ENCODE results near the gene EOGT. TPM values are rescaled to one million over a fixed set of nuclear protein-coding genes. Genes with fewer than 3 reads are reported as not detected.

EOGT gene
- total RNA-seq, 2 donors from 2014 or later = 59.2 to 60.3 TPM

DNA sequence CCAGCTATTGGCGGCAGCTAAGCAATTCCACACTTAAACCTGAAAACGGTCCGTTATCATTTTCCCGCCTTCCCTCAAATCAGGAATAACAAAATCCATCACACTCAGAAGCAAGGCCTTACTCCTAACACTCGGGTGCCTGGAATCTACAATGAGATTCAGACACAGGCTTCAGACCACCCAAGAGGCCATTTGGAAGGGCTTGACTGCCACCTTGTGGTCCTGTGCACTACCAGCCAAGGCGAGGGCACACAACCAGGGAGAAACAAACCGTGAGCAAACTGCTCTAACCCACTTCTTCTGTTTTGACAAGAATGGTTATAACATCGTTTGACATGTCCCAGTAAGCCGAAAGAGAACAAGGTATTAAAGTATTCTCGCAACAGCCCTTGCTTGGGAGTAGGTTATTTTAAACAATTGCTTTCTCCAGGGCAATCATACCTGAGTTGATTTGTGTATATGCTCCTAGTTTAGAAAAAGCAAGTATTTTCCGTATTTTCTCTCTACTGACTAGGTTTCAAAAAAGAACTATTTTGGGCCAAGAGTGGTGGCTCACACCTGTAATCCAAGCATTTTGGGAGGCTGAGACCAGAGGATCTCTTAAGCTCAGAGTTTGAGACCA, 41.0 kb downstream of the EOGT start:
- DNase-seq (ENCODE audit: low spot score) = no peak

GRCh38 chr3:68964694-68965093, 48.8 kb downstream of the EOGT start:
- Histone ChIP-seq H3K4me1 (no peaks in the 10 kb centered on the region), H3K27me3 (no peaks in the 10 kb centered on the region), H3K27ac (no peak overlapping the region), H3K4me3 (no peak overlapping the region), H3K9me3 (no peaks in the 10 kb centered on the region), H3K36me3 (no peaks in the 10 kb centered on the region)
- TF ChIP-seq, protein P1, sequence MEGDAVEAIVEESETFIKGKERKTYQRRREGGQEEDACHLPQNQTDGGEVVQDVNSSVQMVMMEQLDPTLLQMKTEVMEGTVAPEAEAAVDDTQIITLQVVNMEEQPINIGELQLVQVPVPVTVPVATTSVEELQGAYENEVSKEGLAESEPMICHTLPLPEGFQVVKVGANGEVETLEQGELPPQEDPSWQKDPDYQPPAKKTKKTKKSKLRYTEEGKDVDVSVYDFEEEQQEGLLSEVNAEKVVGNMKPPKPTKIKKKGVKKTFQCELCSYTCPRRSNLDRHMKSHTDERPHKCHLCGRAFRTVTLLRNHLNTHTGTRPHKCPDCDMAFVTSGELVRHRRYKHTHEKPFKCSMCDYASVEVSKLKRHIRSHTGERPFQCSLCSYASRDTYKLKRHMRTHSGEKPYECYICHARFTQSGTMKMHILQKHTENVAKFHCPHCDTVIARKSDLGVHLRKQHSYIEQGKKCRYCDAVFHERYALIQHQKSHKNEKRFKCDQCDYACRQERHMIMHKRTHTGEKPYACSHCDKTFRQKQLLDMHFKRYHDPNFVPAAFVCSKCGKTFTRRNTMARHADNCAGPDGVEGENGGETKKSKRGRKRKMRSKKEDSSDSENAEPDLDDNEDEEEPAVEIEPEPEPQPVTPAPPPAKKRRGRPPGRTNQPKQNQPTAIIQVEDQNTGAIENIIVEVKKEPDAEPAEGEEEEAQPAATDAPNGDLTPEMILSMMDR (IDR thresholded peaks at IDR 0.05) = no peak
- no peak for DNase-seq (ENCODE audit: low spot score)

More for the DNA sequence above, 41.0 kb downstream of the EOGT start:
- H3K4me3 ChIP-seq = no peak overlapping the region
- peaks cover 19% of the 10 kb centered on the region for H3K36me3 ChIP-seq
- H3K9me3 ChIP-seq = no peaks in the 10 kb centered on the region
- TF ChIP-seq, protein P1 (IDR thresholded peaks at IDR 0.05) = peak in 1 of 2 donors; percentile 69
- no peak overlapping the region for H3K27ac ChIP-seq
- H3K27me3 ChIP-seq = no peaks in the 10 kb centered on the region
- no peaks in the 10 kb centered on the region for H3K4me1 ChIP-seq

- TF ChIP-seq, protein P1 (IDR thresholded peaks at IDR 0.05) = no peak
- Histone ChIP-seq H3K27ac (no peak overlapping the region), H3K4me3 (no peak overlapping the region), H3K9me3 (no peaks in the 10 kb centered on the region), H3K27me3 (no peaks in the 10 kb centered on the region), H3K36me3 (no peaks in the 10 kb centered on the region), H3K4me1 (no peaks in the 10 kb centered on the region)
- no peak for DNase-seq (ENCODE audit: low spot score)
Measured at GRCh38 chr3:68963891-68964290, 49.6 kb downstream of the EOGT start.

- Histone ChIP-seq H3K4me1 (no peaks in the 10 kb centered on the region), H3K36me3 (no peaks in the 10 kb centered on the region), H3K4me3 (no peak overlapping the region), H3K27ac (no peak overlapping the region), H3K9me3 (no peaks in the 10 kb centered on the region), H3K27me3 (no peaks in the 10 kb centered on the region)
- DNase-seq (ENCODE audit: low spot score) = no peak
- TF ChIP-seq, protein P1 (IDR thresholded peaks at IDR 0.05) = no peak
Measured at GRCh38 chr3:68963376-68963775, 50.1 kb downstream of the EOGT start.

DNA sequence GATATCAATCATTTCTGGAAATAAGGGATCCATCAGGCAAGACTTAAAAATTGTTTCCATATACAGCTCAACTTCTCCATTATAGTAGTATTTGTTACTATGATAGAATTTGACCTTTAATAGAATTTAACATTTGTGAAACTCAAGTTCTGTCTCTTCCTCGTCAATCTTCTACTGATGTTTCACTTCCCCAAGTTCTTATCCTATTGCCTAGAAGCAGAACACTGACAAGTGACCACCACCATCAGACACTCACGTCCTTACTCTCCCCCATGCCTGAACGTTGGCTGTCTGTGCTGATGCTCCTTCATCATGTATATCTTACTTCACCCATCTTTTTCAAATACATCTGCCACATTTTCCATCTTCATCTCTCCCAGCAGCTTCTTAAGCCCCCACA, 54.6 kb downstream of the EOGT start:
- TF ChIP-seq, protein P1 (IDR thresholded peaks at IDR 0.05) = no peak
- Histone ChIP-seq H3K27ac (no peak overlapping the region), H3K27me3 (no peaks in the 10 kb centered on the region), H3K4me3 (no peak overlapping the region), H3K9me3 (no peaks in the 10 kb centered on the region), H3K36me3 (no peaks in the 10 kb centered on the region), H3K4me1 (no peaks in the 10 kb centered on the region)
- no peak for DNase-seq (ENCODE audit: low spot score)

GRCh38 chr3:68957895-68958294, 55.6 kb downstream of the EOGT start:
- TF ChIP-seq, protein P1 (IDR thresholded peaks at IDR 0.05) = no peak
- H3K27me3 ChIP-seq = no peaks in the 10 kb centered on the region
- DNase-seq (ENCODE audit: low spot score) = no peak
- H3K9me3 ChIP-seq = no peaks in the 10 kb centered on the region
- H3K4me3 ChIP-seq = no peak overlapping the region
- H3K4me1 ChIP-seq = no peaks in the 10 kb centered on the region
- H3K36me3 ChIP-seq = no peaks in the 10 kb centered on the region
- no peak overlapping the region for H3K27ac ChIP-seq
